Mucosa of descending colon (tissue), 3 donors: ENCODE results near the gene PRELP. TPM values are rescaled to one million over a fixed set of nuclear protein-coding genes. Genes with fewer than 3 reads are reported as not detected.

Experiments
- ATAC-seq: fragments of 200-7000 bp; cut with Tn5 transposase; one replicate; pipeline ENCODE4 v1.9.1; 2020; ENCODE audit warnings: mild to moderate bottlenecking, moderate library complexity
- DNase-seq, 3 donors: peaks; one replicate each; pipeline ENCODE4 v3.0.0-alpha.2; 2020
- H3K36me3 ChIP-seq: fragments of 200-600 bp; one replicate; pipeline ENCODE4 v1.8.0; 2021; ENCODE audit warnings: low read depth, mild to moderate bottlenecking
- H3K4me1 ChIP-seq: fragments of 200-600 bp; one replicate; pipeline ENCODE4 v1.8.0; 2021; ENCODE audit warnings: low read depth, mild to moderate bottlenecking
- H3K4me3 ChIP-seq: fragments of 200-600 bp; one replicate; pipeline ENCODE4 v1.8.0; 2021; ENCODE audit warnings: mild to moderate bottlenecking
- H3K9me3 ChIP-seq: fragments of 200-600 bp; one replicate; pipeline ENCODE4 v1.8.0; 2021; ENCODE audit warnings: mild to moderate bottlenecking
- intact Hi-C, 2 donors: fragments of 100-400 bp; cut with DNase I in 1 of 2; cut with micrococcal nuclease in 1 of 2; formaldehyde crosslinking; loops; one replicate each; pipeline versions ENCODE4 v1.11.0 to v1.11.1; 2022; cut with DNase I, micrococcal nuclease
- total RNA-seq, 3 donors: library from RNA; stranded (reverse); fragmentation: NEBNext Ultra II Directional in 2 of 3; extraction: Animal tissue kit (Norgen Biotek cat#: 25700) in 2 of 3; gene quantifications; one replicate each; pipeline versions ENCODE4 v1.2.1 to v1.2.4, GENCODE V29; 2021 to 2023
- TF ChIP-seq, protein P1 (sequence below): fragments of 200-600 bp; IDR thresholded peaks from one replicate; pipeline ENCODE4 v1.8.0; 2022; ENCODE audit warnings: antibody characterized with exemption, mild to moderate bottlenecking
- donor health status: DM: no; HTN: no; CAD: no; lungs with moderate emphysema.
- donor health status: DM: no; HTN: no; CAD: no.
- donor health status: DM: no; HTN: yes; CAD: no.

Gene PRELP
- total RNA-seq, 3 donors from 2014 or later: 5.5 to 174 (median 5.6) TPM

DNA sequence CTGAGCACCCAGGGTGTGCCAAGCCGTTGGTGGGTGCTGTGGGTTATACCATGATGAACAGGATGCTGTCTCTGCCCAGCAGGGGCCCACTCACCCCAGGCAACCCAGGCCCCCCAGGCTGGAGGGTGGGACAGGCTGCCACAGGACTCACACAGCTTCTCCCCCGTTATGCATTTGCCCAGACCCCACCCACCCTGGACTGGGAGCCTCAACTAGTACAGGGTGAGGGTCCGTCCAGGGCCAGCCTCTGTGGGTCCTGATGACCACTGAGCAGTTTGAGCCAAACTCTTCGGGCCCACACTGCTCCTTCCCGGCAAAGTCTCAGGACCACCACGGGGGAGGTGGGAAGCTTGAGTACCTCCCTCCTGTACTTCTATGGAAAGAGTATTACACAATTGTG lies 3.8 kb upstream of the PRELP start:
- intact Hi-C loops: no loop called here
- Histone ChIP-seq H3K9me3 (no peaks in the 10 kb centered on the region), H3K36me3 (no peaks in the 10 kb centered on the region), H3K4me3 (no peak overlapping the region), H3K4me1 (peaks cover 7% of the 10 kb centered on the region)
- no peak for DNase-seq
- TF ChIP-seq, protein P1, sequence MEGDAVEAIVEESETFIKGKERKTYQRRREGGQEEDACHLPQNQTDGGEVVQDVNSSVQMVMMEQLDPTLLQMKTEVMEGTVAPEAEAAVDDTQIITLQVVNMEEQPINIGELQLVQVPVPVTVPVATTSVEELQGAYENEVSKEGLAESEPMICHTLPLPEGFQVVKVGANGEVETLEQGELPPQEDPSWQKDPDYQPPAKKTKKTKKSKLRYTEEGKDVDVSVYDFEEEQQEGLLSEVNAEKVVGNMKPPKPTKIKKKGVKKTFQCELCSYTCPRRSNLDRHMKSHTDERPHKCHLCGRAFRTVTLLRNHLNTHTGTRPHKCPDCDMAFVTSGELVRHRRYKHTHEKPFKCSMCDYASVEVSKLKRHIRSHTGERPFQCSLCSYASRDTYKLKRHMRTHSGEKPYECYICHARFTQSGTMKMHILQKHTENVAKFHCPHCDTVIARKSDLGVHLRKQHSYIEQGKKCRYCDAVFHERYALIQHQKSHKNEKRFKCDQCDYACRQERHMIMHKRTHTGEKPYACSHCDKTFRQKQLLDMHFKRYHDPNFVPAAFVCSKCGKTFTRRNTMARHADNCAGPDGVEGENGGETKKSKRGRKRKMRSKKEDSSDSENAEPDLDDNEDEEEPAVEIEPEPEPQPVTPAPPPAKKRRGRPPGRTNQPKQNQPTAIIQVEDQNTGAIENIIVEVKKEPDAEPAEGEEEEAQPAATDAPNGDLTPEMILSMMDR: no peak
- no peak for ATAC-seq

DNA sequence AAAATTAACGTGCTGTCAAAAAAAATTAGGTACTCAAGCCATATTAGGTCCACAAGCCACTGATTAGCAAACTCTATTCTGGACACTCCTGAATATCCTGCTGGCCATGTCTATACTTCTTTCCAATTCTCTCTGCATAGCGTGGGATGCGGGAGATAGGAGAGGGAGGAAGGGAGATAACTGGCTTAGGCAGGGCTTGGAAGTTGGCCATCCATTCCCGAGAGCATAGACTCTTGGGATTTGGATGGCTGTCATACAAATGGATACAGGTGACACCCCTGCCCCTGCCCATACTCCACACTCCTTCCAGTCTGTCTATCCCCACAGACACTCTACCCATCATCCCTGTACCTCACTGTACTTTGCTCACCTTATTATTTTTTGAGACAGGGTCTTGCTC lies 2.3 kb upstream of the PRELP start:
- Histone ChIP-seq H3K9me3 (no peaks in the 10 kb centered on the region), H3K36me3 (no peaks in the 10 kb centered on the region), H3K4me1 (peaks cover 7% of the 10 kb centered on the region), H3K4me3 (no peak overlapping the region)
- DNase-seq (no peak), ATAC-seq (no peak)
- intact Hi-C loops: no loop called here
- TF ChIP-seq, protein P1: no peak

DNA sequence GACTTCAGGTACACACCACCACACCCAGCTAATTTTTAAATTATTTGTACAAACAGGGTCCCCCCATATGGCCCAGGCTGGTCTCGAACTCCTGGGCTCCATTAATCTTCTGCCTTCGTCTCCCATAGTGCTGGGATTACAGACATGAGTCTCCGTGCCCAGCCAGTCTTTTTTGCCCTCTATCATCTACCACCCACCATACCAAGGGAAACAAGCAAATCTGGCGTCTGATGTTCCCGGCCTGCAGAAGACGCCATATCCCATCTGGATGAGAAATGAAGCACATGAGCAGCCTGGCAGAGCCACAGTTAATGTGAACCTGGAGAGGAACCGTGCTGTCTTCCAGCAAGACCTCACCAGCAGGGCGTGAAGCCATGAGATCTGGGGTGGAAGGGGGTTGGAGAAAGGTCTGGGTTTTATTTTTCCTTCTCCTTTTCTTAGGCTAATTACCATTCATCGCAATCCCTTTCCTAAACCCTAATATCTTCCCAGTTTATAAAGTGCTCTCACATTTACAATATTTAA lies 1.8 kb upstream of the PRELP start:
- intact Hi-C loops: no loop called here

DNA sequence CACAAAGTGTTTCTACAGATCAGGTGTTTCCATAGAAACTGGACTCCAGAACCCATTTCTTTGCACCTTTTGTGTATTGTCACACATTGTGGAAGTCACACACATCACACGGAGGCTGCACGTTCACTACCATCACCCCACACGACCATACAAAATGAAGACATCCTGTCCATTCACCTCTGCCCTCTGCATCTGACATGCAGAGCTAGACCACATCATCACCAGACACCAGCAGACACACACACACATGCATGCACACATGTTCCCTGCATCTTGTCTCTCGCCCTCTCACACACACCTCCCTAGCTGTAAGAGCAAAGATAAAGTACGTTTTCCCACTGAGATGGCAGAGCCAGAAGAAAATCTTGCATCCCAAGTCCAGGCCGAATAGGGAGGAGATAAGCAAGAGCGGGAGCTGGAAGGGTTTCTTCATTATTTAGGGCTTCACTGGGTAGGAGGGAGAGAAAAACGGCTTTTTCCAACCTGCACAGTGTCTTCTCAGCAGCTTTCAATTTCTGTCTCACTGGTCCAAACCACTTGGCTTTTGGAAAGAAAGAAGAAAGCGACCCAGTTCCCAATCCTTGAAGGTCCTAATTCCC lies 709 bp downstream of the PRELP start:
- intact Hi-C loops: no loop called here

More for the DNA sequence above, 1.8 kb upstream of the PRELP start:
- DNase-seq (no peak), ATAC-seq (no peak)
- no peaks in the 10 kb centered on the region for H3K9me3 ChIP-seq
- peaks cover 7% of the 10 kb centered on the region for H3K4me1 ChIP-seq
- TF ChIP-seq, protein P1: no peak
- no peak overlapping the region for H3K4me3 ChIP-seq
- no peaks in the 10 kb centered on the region for H3K36me3 ChIP-seq

DNA sequence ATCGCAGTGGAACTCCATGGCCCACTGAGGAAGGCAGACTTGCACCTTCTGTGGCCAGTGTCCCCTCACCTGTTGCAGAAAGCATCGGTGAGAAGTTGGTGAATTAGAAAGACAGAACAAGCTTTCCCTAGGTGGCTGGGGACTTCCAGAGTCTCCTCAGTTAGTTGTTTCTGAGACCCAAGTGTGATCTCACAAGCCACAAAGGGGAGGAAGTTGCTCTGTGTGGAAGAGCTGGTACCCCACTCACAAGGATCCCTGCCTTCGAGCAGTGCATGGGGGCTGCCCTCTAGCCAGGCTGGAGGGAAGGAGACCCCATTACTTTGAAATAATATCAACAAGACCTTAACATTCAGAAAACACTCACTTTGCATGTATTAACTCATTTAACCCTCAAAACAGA lies 2.1 kb downstream of the PRELP start:
- H3K4me1 ChIP-seq: peaks cover 14% of the 10 kb centered on the region
- intact Hi-C loops: no loop called here
- H3K4me3 ChIP-seq: no peak overlapping the region
- no peaks in the 10 kb centered on the region for H3K9me3 ChIP-seq
- ATAC-seq (no peak), DNase-seq (no peak)
- H3K36me3 ChIP-seq: no peaks in the 10 kb centered on the region
- TF ChIP-seq, protein P1: no peak

More for the DNA sequence above, 709 bp downstream of the PRELP start:
- Histone ChIP-seq H3K4me1 (peaks cover 14% of the 10 kb centered on the region), H3K4me3 (no peak overlapping the region), H3K9me3 (no peaks in the 10 kb centered on the region), H3K36me3 (no peaks in the 10 kb centered on the region)
- ATAC-seq: no peak
- TF ChIP-seq, protein P1: no peak
- DNase-seq: no peak
